HL-60 (cell line): ENCODE results near the gene EIF4G3.
"Not testable (repeated sequence)": the region's sequence is repeated elsewhere in the genome, so short reads cannot be mapped to it uniquely, and the experiment has no call there.

Experiments used
- GABPA ChIP-seq: IDR thresholded peaks from 2 replicates; pipeline ENCODE4 v1.6.1; 2012; ENCODE audit warnings: low read depth
- POLR2AphosphoS5 ChIP-seq: IDR thresholded peaks from 2 replicates; pipeline ENCODE4 v1.6.1; 2012; ENCODE audit warnings: low read depth
- REST ChIP-seq: IDR thresholded peaks from 2 replicates; pipeline ENCODE4 v1.6.1; 2012; ENCODE audit warnings: low read depth; ENCODE audit not compliant: insufficient replicate concordance
- SPI1 ChIP-seq: IDR thresholded peaks from 2 replicates; pipeline ENCODE4 v1.6.1; 2012; ENCODE audit warnings: low read depth, mild to moderate bottlenecking, borderline replicate concordance
- TF ChIP-seq, protein P1 (sequence below): IDR thresholded peaks from one replicate; pipeline ENCODE4 v1.5.1; 2011; ENCODE audit warnings: low read length, control low read depth, inconsistent platforms; ENCODE audit not compliant: insufficient read depth

GRCh38 chr1:21201238-21201637 is 24.5 kb upstream of the EIF4G3 start:
- TF ChIP-seq, protein P1, sequence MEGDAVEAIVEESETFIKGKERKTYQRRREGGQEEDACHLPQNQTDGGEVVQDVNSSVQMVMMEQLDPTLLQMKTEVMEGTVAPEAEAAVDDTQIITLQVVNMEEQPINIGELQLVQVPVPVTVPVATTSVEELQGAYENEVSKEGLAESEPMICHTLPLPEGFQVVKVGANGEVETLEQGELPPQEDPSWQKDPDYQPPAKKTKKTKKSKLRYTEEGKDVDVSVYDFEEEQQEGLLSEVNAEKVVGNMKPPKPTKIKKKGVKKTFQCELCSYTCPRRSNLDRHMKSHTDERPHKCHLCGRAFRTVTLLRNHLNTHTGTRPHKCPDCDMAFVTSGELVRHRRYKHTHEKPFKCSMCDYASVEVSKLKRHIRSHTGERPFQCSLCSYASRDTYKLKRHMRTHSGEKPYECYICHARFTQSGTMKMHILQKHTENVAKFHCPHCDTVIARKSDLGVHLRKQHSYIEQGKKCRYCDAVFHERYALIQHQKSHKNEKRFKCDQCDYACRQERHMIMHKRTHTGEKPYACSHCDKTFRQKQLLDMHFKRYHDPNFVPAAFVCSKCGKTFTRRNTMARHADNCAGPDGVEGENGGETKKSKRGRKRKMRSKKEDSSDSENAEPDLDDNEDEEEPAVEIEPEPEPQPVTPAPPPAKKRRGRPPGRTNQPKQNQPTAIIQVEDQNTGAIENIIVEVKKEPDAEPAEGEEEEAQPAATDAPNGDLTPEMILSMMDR, result not testable (repeated sequence)
- TF ChIP-seq POLR2AphosphoS5, REST, SPI1, GABPA: not testable (repeated sequence)
